SK-N-SH (cell line): ENCODE data around the gene LYRM4. TPM values are rescaled to one million over a fixed set of nuclear protein-coding genes. Genes with fewer than 3 reads are reported as not detected.

Experiments
- CTCF ChIA-PET: fragments of 300-600, 350-600 bp; formaldehyde crosslinking; extraction: SDS; loops from one replicate; lab custom pipeline; 2021; lab: Yijun Ruan, JAX
- POLR2A ChIA-PET: fragments of 350-600 bp; sonication (Branson Sonifier 250); formaldehyde crosslinking; extraction: SDS; loops from one replicate; lab custom pipeline; 2020; ENCODE audit warnings: antibody characterized with exemption, inconsistent platforms; lab: Yijun Ruan, JAX
- DNase-seq: peaks from one replicate; pipeline ENCODE4 v3.0.0; 2012
- H2AFZ ChIP-seq: fragments of 200-600 bp; sonication (generic); 2 replicates; pipeline ENCODE4 v1.8.1; 2016; ENCODE audit warnings: antibody characterized with exemption, mild to moderate bottlenecking, low read depth
- H3F3A ChIP-seq: fragments of 200-600 bp; sonication (generic); replicated peaks from 2 replicates; pipeline ENCODE3; 2016; ENCODE audit warnings: antibody characterized with exemption, mild to moderate bottlenecking; ENCODE audit not compliant: insufficient read depth
- H3K27ac ChIP-seq, 2 experiments: fragments of 200-500 bp in 1 of 2; fragments of 200-600 bp in 1 of 2; sonication (Bioruptor generic) in 1 of 2; sonication (generic), shearing (Covaris generic) in 1 of 2; 2 replicates each; pipeline versions ENCODE4 v1.5.1 to v1.6.1; 2014 to 2016; ENCODE audit warnings: low read depth in 2 of 2, inconsistent platforms in 1 of 2, low read length in 1 of 2, mild to moderate bottlenecking in 1 of 2, mixed read lengths in 1 of 2
- H3K27me3 ChIP-seq: fragments of 200-600 bp; sonication (generic), shearing (Covaris generic); 2 replicates; pipeline ENCODE4 v1.6.1; 2016; ENCODE audit warnings: mixed run types; ENCODE audit not compliant: insufficient read depth
- H3K36me3 ChIP-seq, 2 experiments: fragments of 200-500 bp in 1 of 2; fragments of 200-600 bp in 1 of 2; sonication (Bioruptor generic) in 1 of 2; sonication (generic) in 1 of 2; replicated peaks in 1 of 2; 2 replicates each; pipeline versions ENCODE3 to v1.5.1; 2014 to 2016; ENCODE audit warnings: low read length in 1 of 2, mild to moderate bottlenecking in 1 of 2; ENCODE audit not compliant: insufficient read depth in 2 of 2, control insufficient read depth in 1 of 2
- H3K4me1 ChIP-seq, 2 experiments: fragments of 200-500 bp in 1 of 2; fragments of 200-600 bp in 1 of 2; sonication (Bioruptor generic) in 1 of 2; sonication (generic), shearing (Covaris generic) in 1 of 2; 2 replicates each; pipeline versions ENCODE4 v1.5.1 to v1.6.1; 2014 to 2016; ENCODE audit warnings: low read depth in 1 of 2, low read length in 1 of 2, mixed run types in 1 of 2; ENCODE audit not compliant: insufficient read depth in 2 of 2, control insufficient read depth in 1 of 2
- H3K4me2 ChIP-seq: fragments of 200-600 bp; sonication (generic), shearing (Covaris generic); 2 replicates; pipeline ENCODE4 v1.6.1; 2017; ENCODE audit warnings: mixed run types
- H3K4me3 ChIP-seq, 2 experiments: fragments of 200-500 bp in 1 of 2; fragments of 200-600 bp in 1 of 2; sonication (Bioruptor generic) in 1 of 2; sonication (generic), shearing (Covaris generic) in 1 of 2; 2 replicates each; pipeline versions ENCODE4 v1.5.1 to v1.8.1; 2014 to 2016; ENCODE audit warnings: low read depth in 2 of 2, inconsistent platforms in 1 of 2, low read length in 1 of 2, mild to moderate bottlenecking in 1 of 2, mixed read lengths in 1 of 2, moderate library complexity in 1 of 2
- H3K79me2 ChIP-seq: fragments of 200-600 bp; sonication (generic); 2 replicates; pipeline ENCODE4 v1.8.1; 2017; ENCODE audit warnings: mild to moderate bottlenecking; ENCODE audit not compliant: insufficient read depth
- H3K9ac ChIP-seq: fragments of 200-600 bp; sonication (generic); 2 replicates; pipeline ENCODE4 v1.6.1; 2017; ENCODE audit warnings: mixed run types
- H3K9me2 ChIP-seq: fragments of 200-600 bp; sonication (generic); 2 replicates; pipeline ENCODE4 v1.6.1; 2017; ENCODE audit warnings: mixed run types
- H3K9me3 ChIP-seq: fragments of 200-600 bp; sonication (generic); 2 replicates; pipeline ENCODE4 v1.6.1; 2017; ENCODE audit warnings: mixed run types, mild to moderate bottlenecking, moderate library complexity
- H4K20me1 ChIP-seq: fragments of 200-600 bp; sonication (generic); 2 replicates; pipeline ENCODE4 v1.6.1; 2017; ENCODE audit warnings: mild to moderate bottlenecking, mixed run types; ENCODE audit not compliant: insufficient read depth
- CHD2 ChIP-seq: fragments of 150-350 bp; IDR thresholded peaks from 2 replicates; pipeline ENCODE4 v1.6.1; 2018; ENCODE audit warnings: low read length; ENCODE audit not compliant: partially characterized antibody
- CTCF ChIP-seq: fragments of 200-600 bp; sonication (generic); IDR thresholded peaks from 2 replicates; pipeline ENCODE4 v1.6.1; 2017; ENCODE audit warnings: antibody characterized with exemption, mild to moderate bottlenecking, moderate library complexity
- FOSL2 ChIP-seq: IDR thresholded peaks from 2 replicates; pipeline ENCODE4 v1.4.0; 2012; ENCODE audit warnings: low read depth, mild to moderate bottlenecking, moderate library complexity, borderline replicate concordance
- FOXJ3 ChIP-seq: sonication (generic); formaldehyde crosslinking; IDR thresholded peaks from 2 replicates; pipeline ENCODE4 v1.5.1; 2020; ENCODE audit warnings: mild to moderate bottlenecking, missing genetic modification reagents
- GABPA ChIP-seq: IDR thresholded peaks from 2 replicates; pipeline ENCODE4 v1.4.0; 2012; ENCODE audit warnings: low read depth, mild to moderate bottlenecking
- IRF3 ChIP-seq: fragments of 150-350 bp; IDR thresholded peaks from 2 replicates; pipeline ENCODE4 v1.6.1; 2016; ENCODE audit warnings: mild to moderate bottlenecking, low read depth, low read length
- JUND ChIP-seq: IDR thresholded peaks from 2 replicates; pipeline ENCODE4 v1.4.0; 2012
- NFIC ChIP-seq: IDR thresholded peaks from 2 replicates; pipeline ENCODE4 v1.4.0; 2012; ENCODE audit warnings: borderline replicate concordance
- NRF1 ChIP-seq: IDR thresholded peaks from 2 replicates; pipeline ENCODE4 v1.6.1; 2012; ENCODE audit warnings: low read depth, mild to moderate bottlenecking, low read length
- REST ChIP-seq: IDR thresholded peaks from 2 replicates; pipeline ENCODE4 v1.6.1; 2012; ENCODE audit warnings: mild to moderate bottlenecking, low read depth, low read length, moderate library complexity
- RXRA ChIP-seq: IDR thresholded peaks from 2 replicates; pipeline ENCODE4 v1.4.0; 2012; ENCODE audit warnings: low read depth, mild to moderate bottlenecking, borderline replicate concordance
- SIN3A ChIP-seq: IDR thresholded peaks from 2 replicates; pipeline ENCODE4 v1.6.1; 2012; ENCODE audit warnings: low read depth, mild to moderate bottlenecking, low read length, moderate library complexity, borderline replicate concordance
- TAF1 ChIP-seq: IDR thresholded peaks from 2 replicates; pipeline ENCODE4 v1.6.1; 2012; ENCODE audit warnings: low read depth, mild to moderate bottlenecking, low read length, moderate library complexity, borderline replicate concordance
- TEAD4 ChIP-seq: IDR thresholded peaks from 2 replicates; pipeline ENCODE4 v1.4.0; 2012; ENCODE audit warnings: mild to moderate bottlenecking, borderline replicate concordance; ENCODE audit not compliant: insufficient read depth
- USF1 ChIP-seq: IDR thresholded peaks from 2 replicates; pipeline ENCODE4 v1.4.0; 2012; ENCODE audit warnings: low read depth, borderline replicate concordance
- YY1 ChIP-seq: IDR thresholded peaks from 2 replicates; pipeline ENCODE4 v1.4.0; 2012; ENCODE audit warnings: low read depth, mild to moderate bottlenecking
- ZBTB33 ChIP-seq: IDR thresholded peaks from 2 replicates; pipeline ENCODE4 v1.4.0; 2012; ENCODE audit warnings: low read depth, borderline replicate concordance
- whole genome bisulfite sequencing: methylation state at CpG from one replicate; pipeline ENCODE4 v1.1.6; 2017; ENCODE audit warnings: low lambda C conversion rate; 5-methylcytosine and 5-hydroxymethylcytosine counted together
- polyA plus RNA-seq, 3 experiments: library from polyadenylated mRNA; depleted of rRNA; stranded (reverse); fragments of >200 nt; gene quantifications; 2 replicates each; pipeline ENCODE4 v1.2.3, GENCODE V29; 2012

The LYRM4 gene
- polyA plus RNA-seq, 1 of the 3 experiments (the other 2 are of a cell fraction) = 37.2 TPM

- no peak overlapping the region for H3K4me3 ChIP-seq
- H3K4me1 ChIP-seq = peaks cover 0 to 3% of the 10 kb centered on the region in 2 experiments; a peak in 2 of 4 replicates
- no peak for DNase-seq
- peaks cover 9% of the 10 kb centered on the region; the same call in 1 of the 2 replicates for H3K79me2 ChIP-seq
- H3K9me3 ChIP-seq = no peaks in the 10 kb centered on the region
- H3K36me3 ChIP-seq = no peaks in the 10 kb centered on the region
- H3K9ac ChIP-seq = no peak overlapping the region
- no peaks in the 10 kb centered on the region; the same call in 1 of the 2 replicates for H4K20me1 ChIP-seq
- no peak overlapping the region for H3K4me2 ChIP-seq
- H2AFZ ChIP-seq = no peak overlapping the region
- no peak overlapping the region for H3K27ac ChIP-seq
- TF ChIP-seq CHD2 = no peak
- no peak for TF ChIP-seq FOSL2
- no peak for TF ChIP-seq TAF1
- no peak for TF ChIP-seq CTCF
- TF ChIP-seq YY1 = no peak
- no peak for TF ChIP-seq RXRA
- TF ChIP-seq NRF1 = no peak
- no peak for TF ChIP-seq NFIC
- no peak for TF ChIP-seq REST
- TF ChIP-seq ZBTB33 = no peak
- no peak for TF ChIP-seq USF1
- no peak for TF ChIP-seq JUND
- no peak for TF ChIP-seq IRF3
- TF ChIP-seq SIN3A = no peak
- TF ChIP-seq TEAD4 = no peak
- TF ChIP-seq GABPA = no peak
- TF ChIP-seq FOXJ3 = no peak
- no peaks in the 10 kb centered on the region for H3K27me3 ChIP-seq
- 92% methylated on average over 11 of the region's 11 CpGs for whole genome bisulfite sequencing
- H3F3A ChIP-seq = no peaks in the 10 kb centered on the region
- no peaks in the 10 kb centered on the region for H3K9me2 ChIP-seq
- POLR2A ChIA-PET = no interaction called here
- CTCF ChIA-PET = no interaction called here
Observed at GRCh38 chr6:5294392-5295211, 33.9 kb upstream of the LYRM4 start.
